Loucy (cell line): Measurements from ENCODE around the gene KCNT1.

Source experiments
- CTCF ChIP-seq: fragments of 200-600 bp; sonication (generic); conservative IDR thresholded peaks from 2 replicates; pipeline ENCODE4 v1.5.1; 2014; ENCODE audit warnings: mild to moderate bottlenecking, antibody characterized with exemption, low read length
- EZH2phosphoT487 ChIP-seq: fragments of 200-600 bp; IDR thresholded peaks from 2 replicates; pipeline ENCODE4 v1.6.1; 2018; ENCODE audit warnings: antibody characterized with exemption, mild to moderate bottlenecking, moderate library complexity, borderline replicate concordance

GRCh38 chr9:135753391-135754105, 51.6 kb downstream of the KCNT1 start:
- TF ChIP-seq CTCF, result no peak
- TF ChIP-seq EZH2phosphoT487, result no peak
